HG02970 (cell line): ENCODE measurements around the gene PTPRN2.

Experiments
- ATAC-seq: cut with Tn5 transposase; IDR thresholded peaks from one replicate; pipeline ENCODE4 v1.9.1; 2021; ENCODE audit warnings: mild to moderate bottlenecking, moderate library complexity, moderate number of reproducible peaks; ENCODE audit not compliant: unreplicated experiment, low FRiP score

The PTPRN2 gene

DNA sequence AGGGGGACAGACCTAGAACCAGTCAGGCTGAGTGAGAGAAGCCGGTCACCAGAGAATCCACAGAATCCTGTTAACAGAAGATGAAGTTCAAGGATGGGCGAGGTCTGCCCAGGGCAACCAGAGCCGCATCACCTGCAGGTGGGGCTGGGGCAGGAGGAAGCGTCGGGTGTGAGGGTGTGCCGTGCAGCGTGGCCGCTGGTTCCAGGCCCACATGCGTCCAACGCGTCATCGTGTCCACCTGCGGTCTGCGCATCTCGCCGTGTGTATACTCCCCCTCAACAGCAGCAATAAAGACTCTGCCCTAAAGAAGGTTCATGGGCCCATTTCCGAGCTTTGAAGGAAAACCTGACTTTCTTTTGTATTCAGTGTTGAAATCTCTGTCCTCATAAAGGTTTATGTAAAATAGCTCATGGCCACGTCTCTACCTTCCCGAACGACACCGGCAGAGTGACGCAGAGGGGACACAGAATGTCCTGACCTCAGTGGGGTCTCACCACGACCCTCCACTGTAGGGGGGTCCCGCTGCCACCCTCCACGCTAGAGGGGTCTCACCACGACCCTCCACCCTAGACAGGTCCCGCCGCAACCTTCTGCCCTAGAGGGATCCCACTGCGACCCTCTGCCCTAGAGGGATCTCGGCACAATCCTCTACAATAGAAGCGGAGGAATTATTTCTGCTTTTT, 446.9 kb downstream of the PTPRN2 start:
- no peak for ATAC-seq

GRCh38 chr7:158139499-158139898, 448.1 kb downstream of the PTPRN2 start:
- no peak for ATAC-seq

- ATAC-seq: no peak
Measured at GRCh38 chr7:158138329-158138597, 449.4 kb downstream of the PTPRN2 start.

DNA sequence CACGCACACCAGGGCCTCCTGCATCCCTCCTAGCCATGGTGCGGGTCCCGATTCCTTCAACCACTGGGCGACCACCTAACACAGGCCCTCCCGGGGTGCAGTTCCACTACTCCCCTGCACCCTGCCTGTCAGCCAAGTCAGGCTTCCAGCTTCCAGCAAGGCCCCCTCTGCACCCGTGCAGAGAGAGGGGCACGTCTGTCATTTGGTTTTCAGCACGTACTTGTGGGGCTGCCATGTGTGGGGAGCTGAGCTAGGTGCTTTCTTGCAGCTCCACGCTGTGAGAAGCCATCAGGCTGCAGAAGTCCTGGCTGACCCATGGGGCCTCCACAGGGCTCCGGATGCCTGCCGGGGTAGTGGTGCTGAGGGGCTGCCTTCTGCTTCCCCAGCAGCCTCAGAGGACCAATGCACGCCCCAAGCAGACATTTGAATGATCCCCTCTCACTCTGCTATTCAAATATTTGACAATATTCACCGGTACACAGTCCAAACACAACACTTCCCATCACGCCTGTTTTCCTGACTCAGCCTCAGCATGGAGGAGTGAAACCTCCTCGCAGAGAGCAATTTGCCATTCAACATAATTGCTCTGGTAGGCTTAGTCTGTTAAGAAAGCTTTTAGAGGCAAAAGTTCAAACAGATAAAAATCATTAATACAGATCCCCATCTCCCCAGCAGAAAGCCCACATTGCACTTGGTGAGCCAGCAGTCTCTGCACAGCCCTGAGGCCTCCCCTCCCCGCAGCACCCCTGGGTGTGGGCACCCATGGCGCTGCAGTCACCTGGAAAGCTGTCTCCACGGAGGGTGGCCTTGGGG, 449.9 kb downstream of the PTPRN2 start:
- ATAC-seq: no peak

- ATAC-seq: no peak
Measured at GRCh38 chr7:158135931-158136330, 451.7 kb downstream of the PTPRN2 start.

- ATAC-seq: no peak
Measured at GRCh38 chr7:158134824-158135223, 452.8 kb downstream of the PTPRN2 start.

DNA sequence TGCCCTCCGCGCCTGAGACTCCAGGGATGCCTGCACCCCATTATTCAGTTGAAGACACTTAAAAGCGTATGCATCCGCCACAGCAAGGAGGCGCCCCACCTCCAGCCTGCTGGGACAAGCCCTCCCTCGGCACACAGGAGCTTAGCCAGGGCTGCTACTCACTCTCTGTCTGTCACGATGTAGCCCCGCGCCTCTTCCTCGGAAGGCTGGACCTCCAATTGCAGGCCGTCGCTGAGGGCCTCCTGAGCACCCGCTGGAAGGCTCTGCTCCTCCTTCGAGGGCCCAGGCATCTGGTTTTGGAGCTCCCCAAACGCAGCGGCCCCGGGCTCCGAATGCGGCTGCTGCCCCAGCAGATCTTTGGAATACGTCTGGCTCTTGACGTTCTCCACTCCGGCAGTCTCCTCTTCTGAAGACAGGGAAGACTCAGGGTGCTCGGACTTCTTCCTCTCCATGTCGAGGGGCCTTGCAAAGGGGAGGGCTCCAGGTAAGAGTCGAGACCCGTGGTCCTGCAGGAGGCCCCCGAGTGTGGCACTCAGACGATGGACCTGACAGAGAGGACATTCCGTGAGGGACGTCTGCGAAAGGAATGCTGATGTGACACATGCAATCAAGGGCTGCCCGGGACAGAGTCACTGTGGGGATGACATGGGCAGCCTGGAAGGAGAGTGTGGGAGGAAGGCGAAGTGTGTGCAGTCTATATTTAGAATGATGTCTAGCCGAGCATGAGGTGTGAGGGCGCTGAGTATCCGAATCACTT, 453.9 kb downstream of the PTPRN2 start:
- ATAC-seq: no peak

- ATAC-seq: no peak
Measured at GRCh38 chr7:158133057-158133456, 454.6 kb downstream of the PTPRN2 start.

GRCh38 chr7:158130023-158130409, 457.6 kb downstream of the PTPRN2 start:
- ATAC-seq: no peak

DNA sequence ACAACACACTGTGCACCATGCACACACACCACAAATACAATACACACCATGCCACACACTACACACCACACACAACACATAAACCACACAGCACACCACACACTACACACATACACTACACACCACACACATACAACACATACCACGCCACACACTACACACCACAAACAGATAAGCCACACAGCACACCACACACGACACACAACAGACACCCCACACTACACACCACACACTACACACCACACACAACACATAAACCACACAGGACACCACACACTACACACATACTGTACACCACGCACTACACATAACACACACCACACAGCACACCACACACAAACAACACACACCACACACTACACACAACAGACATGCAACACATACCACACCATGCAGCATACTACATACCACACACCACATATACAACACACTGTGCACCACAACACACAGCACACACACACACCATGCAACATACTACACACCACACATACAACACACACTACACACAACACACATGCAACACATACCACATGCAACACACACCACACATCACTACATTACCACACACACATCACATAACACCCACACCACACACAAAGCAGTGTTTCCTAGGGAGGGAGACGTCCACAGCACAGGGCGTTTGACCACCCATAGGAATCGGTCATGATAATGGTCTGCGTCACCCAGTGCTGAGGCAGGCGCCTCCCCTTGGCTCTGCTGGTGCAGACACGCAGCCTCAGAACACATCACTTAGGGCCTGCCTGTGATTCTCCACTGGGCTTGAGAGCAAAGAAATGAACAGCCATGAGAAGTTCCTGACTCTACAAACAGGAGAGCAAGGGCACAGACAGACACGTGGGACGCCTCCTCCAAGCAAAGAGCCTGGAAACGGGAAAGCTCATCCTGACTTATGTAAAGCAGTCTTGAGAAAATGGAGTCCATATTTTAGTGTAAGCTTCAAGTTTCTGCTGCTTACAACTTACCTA, 458.3 kb downstream of the PTPRN2 start:
- no peak for ATAC-seq

- ATAC-seq: no peak
Measured at GRCh38 chr7:158128572-158128971, 459.1 kb downstream of the PTPRN2 start.

DNA sequence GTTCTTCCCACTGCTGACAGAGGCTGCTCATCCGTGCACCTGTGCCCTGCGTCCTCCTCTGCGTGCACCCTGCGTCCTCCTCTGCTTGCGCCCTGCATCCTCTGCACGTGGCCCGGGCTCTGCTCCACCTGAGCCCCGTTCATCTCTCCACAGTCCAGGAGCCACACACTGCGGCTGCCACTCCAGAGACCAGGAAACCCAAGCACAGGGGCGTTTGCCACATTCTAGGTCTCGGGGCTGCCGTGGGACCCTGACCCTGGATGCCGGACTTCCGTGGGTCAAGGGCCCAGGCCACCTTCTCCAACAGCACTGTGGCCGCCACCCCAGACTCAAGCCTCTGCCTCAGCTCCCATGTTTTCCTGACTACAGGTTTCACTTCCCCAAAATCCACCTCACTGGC, 460.4 kb downstream of the PTPRN2 start:
- no peak for ATAC-seq

GRCh38 chr7:158126661-158127060, 461.0 kb downstream of the PTPRN2 start:
- no peak for ATAC-seq

DNA sequence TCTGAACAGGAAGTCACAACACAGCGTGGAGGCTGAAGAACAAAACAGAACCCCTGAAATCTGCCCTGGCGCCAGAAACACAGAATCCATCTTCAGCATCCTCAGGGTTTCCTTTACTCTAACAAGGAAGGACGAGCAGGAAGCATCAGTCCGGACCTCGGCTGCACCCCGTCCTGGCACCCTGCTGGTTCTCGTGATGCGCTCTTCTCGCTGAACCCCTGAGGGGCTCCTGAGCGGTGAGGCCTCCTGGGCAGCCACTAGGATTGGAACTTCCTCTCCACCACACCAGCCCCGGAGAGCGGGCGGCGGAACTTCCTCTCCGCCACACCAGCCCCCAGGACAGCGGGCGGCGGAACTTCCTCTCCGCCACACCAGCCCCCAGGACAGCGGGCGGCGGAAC, 461.9 kb downstream of the PTPRN2 start:
- no peak for ATAC-seq

DNA sequence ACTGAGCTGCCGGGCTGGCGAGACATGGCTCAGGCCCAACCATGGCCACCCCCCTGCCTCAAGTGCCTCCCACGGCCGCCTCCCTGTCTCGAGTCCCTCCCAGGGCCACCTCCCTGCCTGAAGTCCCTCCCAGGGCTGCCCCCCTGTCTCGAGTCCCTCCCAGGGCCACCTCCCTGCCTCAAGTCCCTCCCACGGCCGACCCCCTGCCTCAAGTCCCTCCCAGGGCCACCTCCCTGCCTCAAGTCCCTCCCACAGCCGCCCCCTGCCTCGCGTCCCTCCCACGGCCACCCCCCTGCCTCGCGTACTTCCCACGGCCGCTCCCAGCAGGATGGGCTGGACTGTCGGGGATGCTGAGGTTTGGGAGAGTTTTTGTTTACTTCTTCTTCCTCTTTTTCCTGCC, 462.5 kb downstream of the PTPRN2 start:
- ATAC-seq: no peak

DNA sequence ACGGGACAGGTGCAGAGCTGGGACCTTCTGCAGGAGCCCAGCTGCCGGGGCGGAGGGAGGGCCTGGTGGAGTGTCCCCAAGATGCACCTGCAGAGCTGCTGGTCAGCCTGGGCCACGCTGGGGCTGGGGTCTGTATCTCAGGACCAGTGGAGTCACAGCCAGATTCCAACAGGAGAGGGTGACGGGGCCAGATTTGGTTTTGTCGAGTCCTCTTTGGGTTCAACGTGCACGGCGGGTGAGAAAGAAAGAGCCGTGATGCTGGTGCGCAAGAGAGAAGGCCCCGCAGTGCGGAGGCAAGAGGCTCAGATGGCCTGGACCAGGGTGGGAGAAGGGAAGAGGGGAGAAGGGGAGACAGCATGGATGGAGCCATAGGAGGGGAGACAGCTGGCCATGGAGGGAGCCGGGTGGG, 462.9 kb downstream of the PTPRN2 start:
- no peak for ATAC-seq

- ATAC-seq: no peak
Measured at GRCh38 chr7:158123753-158124152, 463.9 kb downstream of the PTPRN2 start.

- ATAC-seq: no peak
Measured at GRCh38 chr7:158123214-158123613, 464.4 kb downstream of the PTPRN2 start.

GRCh38 chr7:158121441-158122045, 466.1 kb downstream of the PTPRN2 start:
- ATAC-seq: no peak

DNA sequence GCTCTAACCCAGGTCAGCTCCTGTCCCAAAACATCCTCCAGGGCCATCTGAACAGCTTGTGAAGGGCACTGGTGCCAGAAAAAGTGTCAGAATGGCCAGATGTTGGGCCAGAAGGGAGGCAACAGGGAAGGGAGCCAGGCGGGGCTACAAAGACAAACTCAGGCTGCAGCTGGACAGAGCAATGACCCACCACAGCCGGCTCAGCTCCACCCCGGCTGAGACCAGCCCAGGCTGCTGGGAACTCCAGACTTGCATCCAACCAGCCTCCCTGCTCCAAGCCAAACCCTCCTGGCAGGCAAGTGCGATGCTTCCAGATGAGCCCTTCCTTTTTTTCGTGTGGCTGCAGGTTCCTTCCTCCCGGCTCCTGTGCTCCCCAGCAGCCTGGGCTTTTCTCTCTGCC, 466.9 kb downstream of the PTPRN2 start:
- no peak for ATAC-seq
